Right lobe of liver (tissue), 4 donors: Measurements from ENCODE around the gene AP5B1.

Experiments
- CTCF ChIP-seq, 4 donors: fragments of 200-600 bp in 3 of 4; fragments of 450-650 bp in 1 of 4; IDR thresholded peaks; one replicate each; pipeline versions ENCODE4 v1.5.1 to v1.8.0; 2016 to 2022; ENCODE audit warnings: antibody characterized with exemption in 4 of 4, mild to moderate bottlenecking in 2 of 4
- POLR2A ChIP-seq: fragments of 450-650 bp; IDR thresholded peaks from one replicate; pipeline ENCODE4 v1.6.1; 2017; ENCODE audit warnings: antibody characterized with exemption, mild to moderate bottlenecking
- donor health status: DM: no; HTN: no; CAD: no.
- donor health status: DM: no; HTN: no; CAD: no.
- donor health status: DM: no; HTN: yes; CAD: no.

GRCh38 chr11:65817835-65818680, 37.3 kb upstream of the AP5B1 start:
- TF ChIP-seq CTCF (IDR thresholded peaks at IDR 0.05) (peak; percentile 98 to 100 (median 100)), POLR2A (peak; percentile 53)
